Measurements from ENCODE around the gene PRR3.

DNA sequence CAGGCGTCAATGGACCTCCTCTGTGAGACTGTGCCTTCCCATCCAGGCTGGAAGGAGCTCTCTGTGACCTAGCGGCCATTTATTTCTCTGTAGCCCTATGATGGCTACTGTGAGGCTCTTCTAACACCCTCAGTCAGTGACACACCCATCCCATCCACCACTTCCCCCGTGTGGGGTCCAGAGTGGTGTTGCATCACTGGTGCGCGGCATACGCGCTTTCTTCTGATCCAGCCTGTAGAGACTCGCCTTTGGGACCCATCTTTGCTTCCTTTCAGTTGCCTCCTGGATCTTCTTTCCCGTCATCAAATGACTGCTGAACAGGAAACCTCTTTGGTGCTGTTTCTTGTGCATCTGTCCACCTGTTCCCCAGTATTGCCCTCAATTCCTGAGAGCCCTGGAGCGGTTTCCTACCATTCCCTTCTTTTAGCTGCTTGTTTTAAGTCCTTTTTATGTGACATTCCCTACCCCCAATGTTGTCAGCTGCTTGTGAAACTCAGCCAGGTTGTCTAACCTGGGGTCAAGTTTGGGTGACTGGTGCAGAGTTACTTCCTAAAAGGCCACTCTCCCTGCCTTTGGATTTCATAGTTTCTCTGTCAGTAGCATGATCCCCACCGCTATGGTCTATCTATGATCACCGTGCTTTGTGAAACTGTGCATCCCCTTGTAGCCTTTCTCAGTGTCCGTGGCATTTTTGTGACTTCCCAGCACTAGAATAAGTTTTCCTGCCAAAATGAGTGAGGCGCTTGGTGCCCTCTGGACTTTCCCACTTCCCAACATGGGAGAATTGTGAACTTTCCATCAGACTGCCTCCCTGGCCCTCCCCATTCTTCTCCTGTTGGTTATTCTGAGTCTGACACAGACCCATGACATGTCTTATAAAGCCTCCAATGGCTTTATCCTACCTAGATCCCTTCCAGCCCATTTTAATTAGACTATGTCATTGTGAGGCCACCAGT lies 5.7 kb downstream of the PRR3 start:
- TF ChIP-seq CTCF (IDR thresholded peaks at IDR 0.05) (no peak), POLR2A (IDR thresholded peaks at IDR 0.05) (no peak)

All from body of pancreas (tissue), 4 donors.